Stimulated activated CD4-positive, alpha-beta T cell treated with anti-CD3 and anti-CD28 coated beads, Interleukin-2, amount 100 ng/mL, for 24 hours (primary cell): ENCODE data around the gene OR51I1.

Experiments
- DNase-seq, 2 donors: peaks; one replicate each; pipeline ENCODE4 v3.0.0-alpha.2; 2020

Gene OR51I1, protein sequence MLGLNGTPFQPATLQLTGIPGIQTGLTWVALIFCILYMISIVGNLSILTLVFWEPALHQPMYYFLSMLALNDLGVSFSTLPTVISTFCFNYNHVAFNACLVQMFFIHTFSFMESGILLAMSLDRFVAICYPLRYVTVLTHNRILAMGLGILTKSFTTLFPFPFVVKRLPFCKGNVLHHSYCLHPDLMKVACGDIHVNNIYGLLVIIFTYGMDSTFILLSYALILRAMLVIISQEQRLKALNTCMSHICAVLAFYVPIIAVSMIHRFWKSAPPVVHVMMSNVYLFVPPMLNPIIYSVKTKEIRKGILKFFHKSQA

DNA sequence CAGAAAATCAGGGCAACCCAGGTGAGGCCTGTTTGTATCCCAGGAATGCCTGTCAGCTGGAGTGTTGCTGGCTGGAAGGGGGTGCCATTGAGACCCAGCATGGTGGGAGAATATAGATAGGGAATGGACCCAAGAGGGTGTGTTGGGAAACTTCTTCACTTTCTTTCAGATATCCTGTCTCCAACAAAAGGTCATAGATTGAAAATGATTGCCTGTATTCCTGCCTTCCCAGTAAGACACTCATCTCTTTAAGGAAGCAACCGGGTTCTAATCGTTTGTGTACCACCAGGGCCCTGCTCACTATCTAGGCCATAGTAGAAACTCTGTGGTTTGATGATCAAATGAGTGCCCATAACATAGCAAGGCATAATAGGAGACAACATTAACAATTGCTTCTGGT is at the start of gene OR51I1:
Gene OR51I1, minus strand, starts transcription at position 101 of the 400 bp plus-strand sequence. Its CDS starts 0 bp downstream, at position 101.
- DNase-seq: no peak

DNA sequence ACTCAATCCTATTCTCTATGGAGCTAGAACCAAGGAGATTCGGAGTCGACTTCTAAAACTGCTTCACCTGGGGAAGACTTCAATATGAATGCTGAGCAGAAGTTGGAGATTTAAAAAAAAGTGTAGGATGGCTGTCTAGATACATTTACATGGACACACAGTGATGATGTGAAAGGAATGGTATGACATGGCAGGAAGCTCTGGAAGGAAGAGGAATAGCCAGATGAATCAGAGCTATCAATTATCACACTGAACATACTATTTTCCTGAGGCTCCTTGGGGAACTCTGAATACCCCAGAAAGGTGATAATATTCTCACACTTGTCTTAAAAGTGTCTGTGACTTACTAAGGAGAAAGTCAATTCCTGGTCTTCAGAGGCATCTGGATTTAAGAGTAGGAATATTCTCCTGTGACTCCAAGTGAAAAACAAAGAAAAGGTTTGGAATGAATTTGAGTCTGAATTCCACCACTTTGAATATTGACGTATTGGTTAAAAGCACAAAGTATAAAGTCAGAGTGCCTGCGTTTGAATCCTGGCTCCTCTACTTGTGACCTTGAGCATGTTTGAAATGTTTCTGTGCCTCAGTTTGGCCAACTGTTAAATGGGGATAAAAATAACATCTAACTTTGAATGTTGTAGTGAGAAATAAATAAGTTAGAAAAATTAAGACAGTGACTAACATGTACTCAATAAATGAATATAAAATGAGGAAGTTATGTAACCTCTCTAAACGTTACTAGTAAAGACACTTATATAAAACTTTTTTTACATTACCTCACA is 48.5 kb upstream of the OR51I1 start:
- DNase-seq: no peak

DNA sequence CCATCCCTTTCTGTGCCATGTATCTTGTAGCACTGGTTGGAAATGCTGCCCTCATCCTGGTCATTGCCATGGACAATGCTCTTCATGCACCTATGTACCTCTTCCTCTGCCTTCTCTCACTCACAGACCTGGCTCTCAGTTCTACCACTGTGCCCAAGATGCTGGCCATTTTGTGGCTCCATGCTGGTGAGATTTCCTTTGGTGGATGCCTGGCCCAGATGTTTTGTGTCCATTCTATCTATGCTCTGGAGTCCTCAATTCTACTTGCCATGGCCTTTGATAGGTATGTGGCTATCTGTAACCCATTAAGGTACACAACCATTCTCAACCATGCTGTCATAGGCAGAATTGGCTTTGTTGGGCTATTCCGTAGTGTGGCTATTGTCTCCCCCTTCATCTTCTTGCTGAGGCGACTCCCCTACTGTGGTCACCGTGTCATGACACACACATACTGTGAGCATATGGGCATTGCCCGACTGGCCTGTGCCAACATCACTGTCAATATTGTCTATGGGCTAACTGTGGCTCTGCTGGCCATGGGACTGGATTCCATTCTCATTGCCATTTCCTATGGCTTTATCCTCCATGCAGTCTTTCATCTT is 47.6 kb upstream of the OR51I1 start:
- no peak for DNase-seq

DNA sequence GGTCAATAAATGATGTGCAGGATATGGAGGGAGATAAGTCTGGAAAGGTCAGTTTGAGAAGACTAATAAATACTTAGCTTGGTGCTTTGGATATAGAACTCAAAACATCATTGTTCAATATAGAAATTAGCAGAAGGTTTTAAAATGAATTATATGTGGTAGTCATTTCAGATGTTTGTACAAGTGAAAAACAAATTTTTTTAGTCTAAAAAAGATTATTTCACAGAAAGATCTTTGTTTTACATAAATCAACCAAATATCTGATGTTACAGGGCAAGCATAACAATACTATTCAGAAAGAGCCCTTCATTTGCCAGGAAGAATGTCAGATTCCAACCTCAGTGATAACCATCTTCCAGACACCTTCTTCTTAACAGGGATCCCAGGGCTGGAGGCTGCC is 47.1 kb upstream of the OR51I1 start, which contains the start of gene OR52D1:
Gene OR52D1, plus strand, starts transcription at position 301 of the 400 bp plus-strand sequence. Its CDS starts 22 bp downstream, at position 323.
- DNase-seq: no peak

DNA sequence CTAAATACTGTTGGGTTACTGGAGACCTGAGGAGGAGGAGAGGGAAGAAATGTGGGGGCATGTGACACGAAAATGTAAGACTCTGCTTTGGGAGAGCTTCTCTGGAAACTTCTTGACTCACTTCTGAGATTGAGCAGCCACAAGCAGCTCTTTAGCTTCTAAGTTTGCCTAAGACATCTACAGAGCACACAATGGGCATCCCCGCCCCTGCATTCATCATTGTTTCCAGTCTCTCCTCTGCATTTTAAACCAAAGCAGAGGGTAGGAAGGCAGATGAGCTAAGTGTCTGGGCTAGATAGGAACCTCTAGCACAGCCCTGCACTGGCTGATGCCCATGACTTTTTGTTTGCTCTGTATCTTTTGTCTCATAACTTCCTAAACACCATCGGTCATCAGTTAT is 45.1 kb upstream of the OR51I1 start:
- peak in 1 of 2 donors; percentile 5 for DNase-seq

DNA sequence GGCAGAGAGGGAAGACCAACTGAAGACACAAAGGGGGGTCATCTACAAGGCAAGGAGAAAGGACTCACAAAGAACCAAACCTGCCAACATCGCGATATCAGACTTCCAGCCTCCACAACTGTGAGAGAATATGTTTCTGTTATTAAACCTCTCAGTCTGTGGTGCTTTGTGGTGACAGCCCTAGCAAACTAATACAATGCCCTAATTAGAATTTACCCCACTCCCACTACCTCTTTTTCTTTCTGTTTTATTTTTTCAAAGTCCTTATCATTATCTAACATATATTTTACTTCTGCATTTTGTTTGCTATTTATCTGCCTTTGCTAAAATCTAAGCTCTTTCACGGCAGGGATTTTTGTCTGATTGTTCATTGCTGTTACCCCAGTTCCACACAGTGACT is 44.7 kb upstream of the OR51I1 start:
- no peak for DNase-seq

DNA sequence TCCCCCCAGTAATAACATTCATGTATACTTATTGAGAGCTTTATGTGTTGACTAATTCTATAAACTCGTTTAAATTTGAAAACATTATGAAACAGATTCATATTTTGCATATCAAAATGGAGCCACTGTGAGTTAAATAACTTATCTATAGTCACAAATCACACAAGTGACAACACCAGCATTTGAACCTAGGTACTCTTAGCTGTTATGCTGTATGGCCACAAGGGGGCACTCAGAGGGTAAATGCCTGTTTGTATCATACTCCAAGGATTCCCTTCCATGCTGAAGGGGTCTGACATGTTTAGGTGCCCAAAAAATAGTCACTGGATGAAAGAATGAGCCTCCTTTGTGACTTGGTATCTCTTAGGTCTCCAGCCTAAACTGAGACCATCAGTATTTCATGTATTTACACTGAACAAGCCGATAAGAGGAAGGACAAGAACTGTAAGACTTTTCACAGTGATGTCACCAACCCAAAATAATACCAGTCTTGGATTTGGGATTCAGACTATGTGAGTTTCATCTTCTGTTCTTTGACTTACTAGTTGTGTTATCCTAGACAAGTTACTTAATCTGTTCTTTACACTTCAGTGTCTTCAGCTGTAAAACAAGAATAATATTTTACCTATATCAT is 35.0 kb upstream of the OR51I1 start:
- DNase-seq: peak; percentile 24 to 49

DNA sequence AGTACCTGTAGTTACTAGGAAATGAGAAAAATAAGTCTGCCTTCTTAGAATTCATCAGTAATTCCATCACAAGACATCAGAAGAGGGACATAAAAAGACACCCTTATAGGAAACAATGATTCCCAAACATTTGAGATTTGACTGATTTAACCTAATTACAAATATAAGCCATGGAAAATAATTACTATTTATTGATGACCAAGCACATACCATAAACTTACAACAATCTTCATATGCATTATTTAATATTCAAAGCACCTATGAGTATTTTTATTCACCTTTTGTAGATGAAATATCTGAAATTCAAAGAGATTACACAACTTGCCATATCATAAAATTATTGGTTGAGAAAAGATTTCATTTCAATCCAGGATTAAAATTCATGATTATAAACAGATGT is 32.6 kb upstream of the OR51I1 start:
- DNase-seq: no peak

DNA sequence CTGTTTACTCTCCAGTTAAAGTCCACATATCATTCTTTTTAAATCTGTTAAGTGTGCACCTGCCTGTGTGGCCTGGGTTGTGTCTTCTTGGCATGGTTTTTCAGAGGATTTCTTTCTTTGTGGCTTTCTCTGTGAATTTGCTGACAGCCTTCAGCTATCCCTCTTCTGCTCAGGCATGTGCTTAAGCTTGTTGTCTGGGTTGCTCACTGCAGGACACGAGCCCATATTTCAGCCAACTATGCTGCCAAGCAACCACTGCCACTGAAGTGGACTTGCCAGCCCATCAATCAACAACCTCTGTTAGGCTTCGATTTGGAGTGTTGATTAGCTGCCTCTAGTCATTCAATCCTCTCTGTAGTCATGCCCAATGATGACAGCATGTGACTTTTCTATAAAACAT is 26.2 kb upstream of the OR51I1 start:
- no peak for DNase-seq

DNA sequence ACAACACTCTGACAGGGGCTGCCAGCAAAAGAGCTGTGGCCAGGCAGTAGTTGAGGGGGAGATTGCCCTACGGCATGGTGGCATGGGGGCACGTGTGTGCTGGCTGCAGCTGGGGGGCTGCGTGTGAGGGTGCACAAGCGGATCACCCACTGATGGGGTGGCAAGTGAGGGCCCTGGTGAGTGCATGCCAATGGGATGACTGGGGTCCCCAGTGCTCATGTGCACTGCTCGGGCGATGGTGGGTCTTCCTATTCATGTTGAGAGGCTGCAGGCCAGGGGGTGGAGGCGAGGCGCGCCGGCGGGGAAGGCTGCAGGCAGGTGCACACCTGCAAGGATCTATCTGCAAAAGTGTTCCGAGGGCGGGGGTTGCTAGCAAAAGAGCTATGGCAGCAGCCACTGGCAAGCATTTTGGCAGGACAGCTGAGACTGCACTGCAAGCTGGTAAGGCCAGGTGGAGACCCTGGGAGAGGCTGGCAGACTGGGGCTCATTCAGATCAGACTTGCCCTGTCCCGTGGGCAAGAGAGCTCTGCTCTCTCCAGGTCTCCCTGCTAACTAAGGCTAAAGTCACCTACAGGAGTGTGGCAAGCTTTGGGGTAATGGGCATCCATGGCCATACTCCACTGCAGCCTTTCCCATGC is 19.8 kb upstream of the OR51I1 start:
- no peak for DNase-seq

DNA sequence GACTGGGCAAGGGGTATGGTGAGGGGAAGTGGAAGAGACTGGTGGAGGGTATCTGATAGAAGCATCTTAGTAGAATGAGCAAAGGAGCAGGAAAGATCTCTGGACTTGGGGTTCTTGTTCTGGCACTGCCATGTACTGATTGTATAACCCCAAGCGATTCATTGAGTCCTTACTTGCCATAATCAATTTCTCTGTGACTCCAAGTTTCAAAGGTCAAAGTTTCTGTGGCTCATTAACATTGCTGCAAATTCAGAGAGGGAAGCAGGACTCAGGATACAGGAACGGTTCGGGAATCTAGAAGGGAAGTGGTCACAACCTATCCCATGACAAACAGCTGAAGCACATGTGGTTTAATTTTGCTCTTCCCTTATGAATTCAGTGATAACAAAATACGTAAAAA is 8.1 kb upstream of the OR51I1 start:
- DNase-seq: no peak

DNA sequence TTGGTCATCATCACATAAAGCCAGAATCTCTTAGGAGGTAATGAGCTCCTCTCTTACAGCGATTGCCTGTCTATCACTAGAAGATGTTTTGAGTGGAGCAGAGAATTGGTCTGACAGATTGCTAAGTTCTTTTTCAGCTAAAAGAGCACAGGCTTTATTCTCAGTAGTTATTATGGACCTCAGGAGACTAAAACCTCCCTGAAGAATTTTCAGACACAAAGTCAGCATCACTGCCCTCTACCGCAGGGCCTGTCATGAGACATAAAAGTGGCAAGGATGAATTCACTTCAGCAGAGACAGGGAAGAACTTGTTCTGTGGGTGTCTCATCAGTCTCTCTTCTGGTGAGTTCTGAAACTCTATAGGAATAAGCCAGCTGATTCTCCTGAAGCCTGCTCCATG is 7.7 kb upstream of the OR51I1 start, which contains the start of gene OR51I2:
Gene OR51I2, plus strand, starts transcription at position 301 of the 400 bp plus-strand sequence. CDS start 4,166 bp downstream, outside the sequence.
- no peak for DNase-seq

DNA sequence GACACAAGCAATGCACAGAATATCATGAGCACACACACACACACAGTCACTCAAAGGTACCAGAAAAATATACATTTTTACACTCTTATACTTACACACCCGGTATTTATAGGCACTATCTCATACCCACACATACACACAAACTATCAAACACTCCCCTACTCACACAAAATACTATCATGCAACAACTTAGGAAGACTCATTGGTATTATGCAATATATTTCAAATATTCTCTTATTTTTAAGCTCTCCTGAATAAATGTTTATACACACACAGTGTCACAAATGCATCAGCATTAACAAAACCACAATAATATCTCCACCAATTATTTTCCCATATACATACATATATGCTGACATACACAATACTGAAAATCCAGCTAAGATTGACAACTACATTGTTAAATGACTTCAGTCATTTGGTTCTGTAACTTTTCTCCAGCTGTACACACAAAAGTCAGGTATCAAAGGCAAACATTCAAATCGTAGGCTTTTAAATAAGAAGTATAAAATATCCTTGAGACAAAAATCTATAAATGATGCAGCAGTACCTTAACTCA is 2.6 kb upstream of the OR51I1 start:
- DNase-seq: no peak

DNA sequence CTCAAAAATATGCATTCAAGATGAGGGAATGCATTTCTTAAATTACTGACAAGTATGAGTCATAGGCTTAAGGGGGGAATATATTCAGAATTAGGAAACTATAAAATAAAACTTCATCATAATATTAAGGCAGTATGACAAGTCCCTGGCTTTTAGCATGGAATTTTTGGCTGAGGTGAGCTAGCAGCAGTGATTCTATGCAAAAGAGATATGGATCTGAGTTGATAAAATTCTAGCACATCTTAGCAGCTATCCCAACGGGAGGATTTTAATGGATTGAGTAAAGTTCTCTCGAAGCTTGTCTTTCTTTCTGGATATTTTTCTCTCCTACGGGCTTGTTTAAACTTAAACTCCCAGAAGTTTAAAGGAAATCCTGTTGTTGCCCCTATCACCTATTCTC is 18.2 kb downstream of the OR51I1 start:
- no peak for DNase-seq

DNA sequence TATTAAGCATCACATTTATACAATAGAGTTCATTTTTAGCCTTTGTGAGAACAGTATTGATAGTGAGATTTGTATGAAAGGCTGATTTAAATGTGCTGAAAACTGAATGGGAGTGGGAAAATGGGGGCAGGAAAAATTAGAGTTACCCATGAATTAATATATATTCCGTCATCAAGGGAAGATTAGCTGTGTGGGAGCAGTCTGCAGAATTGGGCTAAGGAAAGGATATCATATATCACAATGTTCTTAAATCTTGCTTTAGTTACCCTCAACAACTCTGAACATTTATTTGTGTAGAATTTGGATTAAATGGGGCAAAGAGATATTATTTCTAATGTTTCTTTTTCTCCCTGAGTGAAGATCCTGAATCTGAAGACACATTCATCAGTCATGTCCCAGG is 19.5 kb downstream of the OR51I1 start, which contains the start of gene OR51Q1:
Gene OR51Q1, plus strand, starts transcription at position 301 of the 400 bp plus-strand sequence. Its CDS starts 90 bp downstream, at position 391.
- DNase-seq: no peak

DNA sequence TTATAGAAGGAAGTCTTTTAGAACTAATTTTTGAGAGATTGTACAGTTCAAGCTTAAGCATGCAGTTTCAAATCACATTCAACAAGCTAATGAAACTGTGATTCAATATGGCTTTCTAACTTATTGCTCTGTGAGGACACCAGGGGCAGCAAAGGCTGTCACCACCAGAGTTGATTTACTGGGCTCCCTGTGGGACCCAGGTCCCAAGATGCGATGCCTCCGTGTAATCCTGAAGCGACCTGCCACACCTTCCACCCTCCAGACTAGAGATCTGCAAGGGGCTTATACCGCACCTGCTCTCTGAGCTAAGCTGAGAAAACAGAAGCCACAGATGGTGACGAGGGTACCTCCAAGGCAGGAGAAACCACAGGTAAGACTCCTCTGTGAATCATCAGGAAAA is 20.3 kb downstream of the OR51I1 start:
- no peak for DNase-seq

DNA sequence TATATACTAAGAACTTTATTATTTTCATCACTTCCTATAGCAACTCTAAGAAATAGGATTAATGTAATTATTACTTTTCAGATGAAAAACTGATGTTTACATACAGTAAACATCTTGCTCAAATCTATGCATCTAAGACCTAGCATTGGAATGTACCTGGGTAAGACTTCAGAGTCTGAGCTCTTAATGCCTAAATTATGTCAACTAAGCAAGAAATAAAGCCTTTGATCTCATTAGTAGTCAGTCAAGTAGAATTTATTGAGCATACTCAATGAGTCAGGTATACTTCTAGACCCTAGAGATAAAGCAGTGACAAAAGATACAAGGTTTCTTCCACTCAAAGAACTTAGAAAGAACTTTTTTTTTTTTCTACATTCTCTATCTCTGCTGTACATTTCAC is 36.1 kb downstream of the OR51I1 start:
- no peak for DNase-seq

DNA sequence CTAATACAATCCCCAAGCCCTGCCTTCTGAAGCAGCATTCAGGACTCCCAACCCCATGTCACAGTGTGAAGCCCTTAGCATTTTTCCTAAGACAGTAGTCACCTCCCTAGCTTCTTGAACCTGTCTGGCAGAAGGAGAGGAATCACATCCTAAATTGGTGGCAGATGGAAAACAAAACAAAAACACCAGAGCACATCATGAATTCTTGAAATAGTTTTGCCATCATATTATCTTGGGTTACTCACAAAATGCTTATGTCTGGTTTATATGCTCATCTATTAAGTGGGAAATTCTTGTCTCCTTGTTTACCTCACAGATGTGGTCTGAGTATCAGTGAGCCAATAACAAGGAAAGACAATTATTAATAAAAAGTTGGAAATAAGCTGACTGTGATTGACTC is 42.4 kb downstream of the OR51I1 start:
- no peak for DNase-seq

DNA sequence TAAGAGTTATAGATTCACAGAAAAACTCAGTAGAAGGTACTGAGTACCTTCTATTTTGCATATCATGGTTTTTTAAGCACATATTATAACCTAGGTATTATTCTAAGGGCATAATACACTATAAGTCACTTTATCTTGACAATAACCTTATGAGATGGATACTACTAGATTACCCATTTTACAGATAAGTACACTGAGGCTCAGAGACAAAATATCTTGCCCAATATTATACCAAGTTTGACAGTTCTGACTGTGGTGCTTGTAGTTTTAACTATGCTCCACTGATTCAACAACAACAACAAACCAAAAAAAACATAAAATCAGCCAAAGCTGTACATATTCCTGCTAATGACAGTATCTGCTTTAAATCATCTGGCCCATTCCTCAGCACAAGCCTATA is 47.2 kb downstream of the OR51I1 start:
- DNase-seq: no peak
